Adrenal gland (tissue), 5 donors: Measurements from ENCODE around the gene SETBP1.

Experiments used
- POLR2A ChIP-seq, 2 donors: fragments of 450-650 bp; IDR thresholded peaks; one replicate each; pipeline ENCODE4 v1.6.1; 2017; ENCODE audit warnings: antibody characterized with exemption in 2 of 2, mild to moderate bottlenecking in 2 of 2, moderate library complexity in 1 of 2
- TF ChIP-seq, protein P1 (sequence below), 6 experiments: fragments of 450-650 bp in 4 of 6; fragments of 200-600 bp in 2 of 6; sonication (generic) in 1 of 6; IDR thresholded peaks; 1 replicate in 5 of 6; 2 replicates in 1 of 6; pipeline versions ENCODE4 v1.5.1 to v1.8.0; 2016 to 2021; ENCODE audit warnings: antibody characterized with exemption in 6 of 6, mild to moderate bottlenecking in 2 of 6, moderate library complexity in 1 of 6
- donor health status: DM: no; HTN: no; CAD: no.

DNA sequence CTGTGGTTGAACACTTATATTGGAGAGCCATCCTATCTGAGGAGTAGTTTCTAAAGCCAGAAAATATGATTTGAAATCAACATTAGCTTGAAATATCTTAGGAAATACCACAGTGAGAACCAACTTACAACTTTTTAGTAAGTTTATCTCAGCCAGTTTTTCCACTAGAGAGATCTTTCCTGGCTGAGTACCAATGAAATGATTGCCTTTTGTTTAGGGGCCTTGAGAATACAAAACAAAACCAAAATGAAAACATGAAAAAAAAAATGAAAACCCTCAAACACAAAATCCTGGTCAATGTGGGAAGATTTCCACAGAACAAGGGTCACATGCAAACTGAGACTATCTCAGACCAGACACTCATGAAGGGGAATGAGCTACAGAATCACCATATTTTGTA, 429.0 kb downstream of the SETBP1 start:
- no peak for TF ChIP-seq POLR2A (IDR thresholded peaks at IDR 0.05)
- TF ChIP-seq, protein P1, sequence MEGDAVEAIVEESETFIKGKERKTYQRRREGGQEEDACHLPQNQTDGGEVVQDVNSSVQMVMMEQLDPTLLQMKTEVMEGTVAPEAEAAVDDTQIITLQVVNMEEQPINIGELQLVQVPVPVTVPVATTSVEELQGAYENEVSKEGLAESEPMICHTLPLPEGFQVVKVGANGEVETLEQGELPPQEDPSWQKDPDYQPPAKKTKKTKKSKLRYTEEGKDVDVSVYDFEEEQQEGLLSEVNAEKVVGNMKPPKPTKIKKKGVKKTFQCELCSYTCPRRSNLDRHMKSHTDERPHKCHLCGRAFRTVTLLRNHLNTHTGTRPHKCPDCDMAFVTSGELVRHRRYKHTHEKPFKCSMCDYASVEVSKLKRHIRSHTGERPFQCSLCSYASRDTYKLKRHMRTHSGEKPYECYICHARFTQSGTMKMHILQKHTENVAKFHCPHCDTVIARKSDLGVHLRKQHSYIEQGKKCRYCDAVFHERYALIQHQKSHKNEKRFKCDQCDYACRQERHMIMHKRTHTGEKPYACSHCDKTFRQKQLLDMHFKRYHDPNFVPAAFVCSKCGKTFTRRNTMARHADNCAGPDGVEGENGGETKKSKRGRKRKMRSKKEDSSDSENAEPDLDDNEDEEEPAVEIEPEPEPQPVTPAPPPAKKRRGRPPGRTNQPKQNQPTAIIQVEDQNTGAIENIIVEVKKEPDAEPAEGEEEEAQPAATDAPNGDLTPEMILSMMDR (IDR thresholded peaks at IDR 0.05) = no peak
